ENCODE results near the gene ST6GALNAC6. TPM values are rescaled to one million over a fixed set of nuclear protein-coding genes. Genes with fewer than 3 reads are reported as not detected.

The ST6GALNAC6 gene
- total RNA-seq, 1 donor from 2014 or later, result 26.1 TPM

DNA sequence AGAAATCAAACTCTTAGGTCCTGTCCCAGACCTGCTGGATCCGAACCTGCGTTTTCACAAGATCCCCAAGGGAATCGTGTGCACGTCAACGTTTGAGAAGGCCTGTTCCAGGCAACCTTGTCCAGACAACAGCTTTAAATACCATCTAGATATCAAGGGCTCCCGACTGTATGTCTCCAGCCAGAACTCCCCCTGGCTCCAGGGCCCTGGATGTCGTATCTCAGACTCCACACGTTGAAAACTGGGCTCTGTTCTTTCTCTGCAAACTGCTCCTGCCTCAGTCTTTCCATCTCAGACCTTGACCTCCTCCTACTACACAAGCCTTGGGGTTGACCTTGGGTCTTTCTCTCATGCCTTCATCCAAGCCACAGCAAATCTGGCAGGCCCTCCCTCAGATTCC lies 39.1 kb downstream of the ST6GALNAC6 start:
- H3K36me3 Mint-ChIP-seq (ENCODE audit: unreplicated experiment), result no peaks in the 10 kb centered on the region
- H3K4me3 Mint-ChIP-seq (ENCODE audit: unreplicated experiment), result no peak overlapping the region
- peaks cover 3% of the 10 kb centered on the region for H3K9me3 Mint-ChIP-seq (ENCODE audit: unreplicated experiment)
- H3K27ac Mint-ChIP-seq (ENCODE audit: unreplicated experiment), result no peak overlapping the region
- TF ChIP-seq, protein P1, sequence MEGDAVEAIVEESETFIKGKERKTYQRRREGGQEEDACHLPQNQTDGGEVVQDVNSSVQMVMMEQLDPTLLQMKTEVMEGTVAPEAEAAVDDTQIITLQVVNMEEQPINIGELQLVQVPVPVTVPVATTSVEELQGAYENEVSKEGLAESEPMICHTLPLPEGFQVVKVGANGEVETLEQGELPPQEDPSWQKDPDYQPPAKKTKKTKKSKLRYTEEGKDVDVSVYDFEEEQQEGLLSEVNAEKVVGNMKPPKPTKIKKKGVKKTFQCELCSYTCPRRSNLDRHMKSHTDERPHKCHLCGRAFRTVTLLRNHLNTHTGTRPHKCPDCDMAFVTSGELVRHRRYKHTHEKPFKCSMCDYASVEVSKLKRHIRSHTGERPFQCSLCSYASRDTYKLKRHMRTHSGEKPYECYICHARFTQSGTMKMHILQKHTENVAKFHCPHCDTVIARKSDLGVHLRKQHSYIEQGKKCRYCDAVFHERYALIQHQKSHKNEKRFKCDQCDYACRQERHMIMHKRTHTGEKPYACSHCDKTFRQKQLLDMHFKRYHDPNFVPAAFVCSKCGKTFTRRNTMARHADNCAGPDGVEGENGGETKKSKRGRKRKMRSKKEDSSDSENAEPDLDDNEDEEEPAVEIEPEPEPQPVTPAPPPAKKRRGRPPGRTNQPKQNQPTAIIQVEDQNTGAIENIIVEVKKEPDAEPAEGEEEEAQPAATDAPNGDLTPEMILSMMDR (IDR thresholded peaks at IDR 0.05; ENCODE audit: partially characterized antibody, unreplicated experiment), result no peak
- H3K27me3 Mint-ChIP-seq (ENCODE audit: unreplicated experiment), result peaks cover 3% of the 10 kb centered on the region
- H3K4me1 Mint-ChIP-seq (ENCODE audit: low read depth, unreplicated experiment), result peaks cover 3% of the 10 kb centered on the region
- DNase-seq, result no peak

DNA sequence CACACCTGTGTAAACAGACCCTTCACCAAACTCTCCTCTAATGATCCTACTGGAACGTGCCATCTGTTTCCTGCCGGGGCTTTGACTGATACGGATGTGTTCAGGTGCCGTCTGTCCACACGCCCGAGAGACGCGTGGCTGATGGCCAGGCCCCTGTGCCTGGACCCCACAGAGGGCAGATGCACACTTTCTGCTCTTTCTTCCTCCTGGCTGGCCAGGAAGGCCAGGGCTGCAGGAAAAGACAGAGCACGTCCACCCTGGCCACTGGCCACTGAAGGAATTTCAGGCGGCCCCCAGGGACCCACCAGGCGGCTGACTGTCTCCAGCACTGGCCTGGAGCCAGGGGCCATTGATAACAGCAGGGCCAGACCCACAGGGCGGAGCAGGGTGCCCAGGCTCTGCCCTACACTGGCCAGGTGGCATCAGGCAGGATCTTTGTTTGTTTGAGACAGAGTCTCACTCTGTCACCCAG lies 41.3 kb downstream of the ST6GALNAC6 start:
- Mint-ChIP-seq H3K36me3 (ENCODE audit: unreplicated experiment) (no peaks in the 10 kb centered on the region), H3K4me3 (ENCODE audit: unreplicated experiment) (no peak overlapping the region), H3K27ac (ENCODE audit: unreplicated experiment) (no peak overlapping the region), H3K4me1 (ENCODE audit: low read depth, unreplicated experiment) (peaks cover 3% of the 10 kb centered on the region), H3K27me3 (ENCODE audit: unreplicated experiment) (peaks cover 3% of the 10 kb centered on the region), H3K9me3 (ENCODE audit: unreplicated experiment) (peaks cover 3% of the 10 kb centered on the region)
- TF ChIP-seq, protein P1 (IDR thresholded peaks at IDR 0.05; ENCODE audit: partially characterized antibody, unreplicated experiment), result no peak
- DNase-seq, result no peak

DNA sequence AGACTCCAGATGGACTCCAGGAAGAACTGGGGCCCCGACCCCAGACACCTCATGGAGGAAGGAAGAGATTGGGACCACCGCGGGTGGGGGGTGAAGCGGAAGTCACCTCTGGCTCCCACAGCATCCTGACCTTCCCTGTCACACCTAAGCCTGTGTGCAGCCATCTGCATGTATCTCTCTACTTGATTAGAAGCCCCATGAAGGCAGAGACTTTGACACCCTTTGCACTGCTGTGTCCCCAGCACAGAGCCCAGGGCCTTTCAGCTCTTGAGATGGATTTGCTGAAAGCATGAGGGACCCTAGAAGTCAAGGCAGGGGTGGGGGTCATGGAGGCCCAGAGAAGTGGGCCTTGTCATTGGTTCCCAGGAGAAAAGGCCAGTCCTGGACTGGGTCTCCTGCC lies 42.1 kb downstream of the ST6GALNAC6 start:
- Mint-ChIP-seq H3K27me3 (ENCODE audit: unreplicated experiment) (peaks cover 3% of the 10 kb centered on the region), H3K36me3 (ENCODE audit: unreplicated experiment) (no peaks in the 10 kb centered on the region), H3K9me3 (ENCODE audit: unreplicated experiment) (peaks cover 3% of the 10 kb centered on the region), H3K4me3 (ENCODE audit: unreplicated experiment) (no peak overlapping the region), H3K4me1 (ENCODE audit: low read depth, unreplicated experiment) (peaks cover 3% of the 10 kb centered on the region), H3K27ac (ENCODE audit: unreplicated experiment) (no peak overlapping the region)
- TF ChIP-seq, protein P1 (IDR thresholded peaks at IDR 0.05; ENCODE audit: partially characterized antibody, unreplicated experiment), result no peak
- no peak for DNase-seq

DNA sequence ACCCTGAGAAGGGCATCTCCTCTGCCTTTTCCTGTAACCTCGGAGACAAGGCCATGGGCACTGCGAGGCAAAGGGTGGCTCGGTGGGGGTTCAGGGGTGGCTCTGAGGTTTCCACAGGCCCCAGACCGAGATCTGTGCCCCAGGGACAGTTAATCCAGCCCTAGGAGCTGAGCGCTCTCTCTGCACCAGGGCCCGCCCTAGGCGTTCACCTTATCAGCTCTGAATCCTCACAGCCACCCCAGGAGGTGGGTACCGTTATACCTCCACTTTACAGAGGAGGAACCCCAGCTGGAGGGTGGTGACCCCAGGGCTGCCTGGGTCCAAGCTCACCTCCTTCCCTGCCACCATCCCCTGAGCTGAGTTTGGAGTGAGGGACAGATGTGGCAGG lies 42.7 kb downstream of the ST6GALNAC6 start:
- H3K9me3 Mint-ChIP-seq (ENCODE audit: unreplicated experiment), result peaks cover 3% of the 10 kb centered on the region
- H3K4me1 Mint-ChIP-seq (ENCODE audit: low read depth, unreplicated experiment), result peaks cover 3% of the 10 kb centered on the region
- H3K27ac Mint-ChIP-seq (ENCODE audit: unreplicated experiment), result no peak overlapping the region
- TF ChIP-seq, protein P1 (IDR thresholded peaks at IDR 0.05; ENCODE audit: partially characterized antibody, unreplicated experiment), result no peak
- DNase-seq, result no peak
- no peaks in the 10 kb centered on the region for H3K36me3 Mint-ChIP-seq (ENCODE audit: unreplicated experiment)
- no peak overlapping the region for H3K4me3 Mint-ChIP-seq (ENCODE audit: unreplicated experiment)
- peaks cover 3% of the 10 kb centered on the region for H3K27me3 Mint-ChIP-seq (ENCODE audit: unreplicated experiment)

DNA sequence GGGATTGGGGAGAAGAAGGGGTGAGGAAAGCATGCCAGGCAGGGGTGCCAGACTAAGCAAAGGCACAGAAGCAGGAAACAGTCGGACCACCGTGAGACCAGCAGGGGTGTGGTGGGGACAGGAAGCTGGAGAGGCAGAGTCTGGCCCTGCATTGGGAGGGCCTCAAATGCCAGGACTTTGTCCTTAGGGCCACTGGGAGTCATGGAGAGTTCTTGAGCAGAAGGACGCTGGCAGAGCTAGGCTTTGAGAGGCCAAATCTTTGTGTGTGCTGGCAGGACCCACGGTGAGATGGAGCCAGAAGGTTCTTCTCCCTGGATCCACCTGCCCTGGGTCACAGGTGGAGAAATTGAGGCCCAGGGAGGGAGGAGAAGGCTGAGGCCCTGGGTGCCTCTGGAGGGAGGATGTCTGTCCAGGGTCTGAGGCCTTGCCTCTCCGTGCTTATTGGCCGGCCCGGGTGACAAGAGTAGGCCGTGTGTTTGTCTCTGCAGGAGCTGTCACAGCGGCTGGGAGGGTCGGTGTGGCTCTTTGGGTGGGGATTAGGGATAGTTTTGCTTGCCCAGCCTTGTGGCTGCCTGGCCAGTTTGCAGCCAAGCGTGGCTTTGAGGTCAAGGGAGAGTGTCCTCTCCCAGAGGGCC lies 43.2 kb downstream of the ST6GALNAC6 start:
- no peak for DNase-seq
- no peaks in the 10 kb centered on the region for H3K36me3 Mint-ChIP-seq (ENCODE audit: unreplicated experiment)
- peaks cover 3% of the 10 kb centered on the region for H3K9me3 Mint-ChIP-seq (ENCODE audit: unreplicated experiment)
- TF ChIP-seq, protein P1 (IDR thresholded peaks at IDR 0.05; ENCODE audit: partially characterized antibody, unreplicated experiment), result no peak
- peaks cover 3% of the 10 kb centered on the region for H3K4me1 Mint-ChIP-seq (ENCODE audit: low read depth, unreplicated experiment)
- no peak overlapping the region for H3K27ac Mint-ChIP-seq (ENCODE audit: unreplicated experiment)
- peaks cover 3% of the 10 kb centered on the region for H3K27me3 Mint-ChIP-seq (ENCODE audit: unreplicated experiment)
- H3K4me3 Mint-ChIP-seq (ENCODE audit: unreplicated experiment), result no peak overlapping the region

Data from glutamatergic neuron (in vitro differentiated cells).